RWPE2 (cell line): ENCODE data around the gene TPM4.
A peak's percentile ranks its signal among the peaks of the same experiment; 100 is the strongest.

ENCODE experiments used
- ATAC-seq: fragments of 200-7000 bp; cut with Tn5 transposase; 3 replicates; pipeline ENCODE4 v1.9.1; 2021; ENCODE audit warnings: low read depth
- DNase-seq: peaks from one replicate; pipeline ENCODE4 v3.0.0-alpha.2; 2020; ENCODE audit warnings: low spot score
- H3K27ac ChIP-seq: fragments of 450-650 bp; 2 replicates; pipeline ENCODE4 v1.5.1; 2017; ENCODE audit warnings: mild to moderate bottlenecking; ENCODE audit not compliant: poor library complexity, severe bottlenecking
- H3K27me3 ChIP-seq: fragments of 250-450 bp; sonication (Bioruptor Pico); 2 replicates; pipeline ENCODE4 v1.5.1; 2021; ENCODE audit warnings: mild to moderate bottlenecking, moderate library complexity; ENCODE audit not compliant: insufficient read depth, poor library complexity, severe bottlenecking
- H3K36me3 ChIP-seq: fragments of 250-450 bp; sonication (Bioruptor Pico); 2 replicates; pipeline ENCODE4 v1.5.1; 2020; ENCODE audit warnings: low read depth, mild to moderate bottlenecking, moderate library complexity
- H3K4me1 ChIP-seq: fragments of 250-450 bp; sonication (Bioruptor Pico); 2 replicates; pipeline ENCODE4 v1.5.1; 2021; ENCODE audit warnings: mild to moderate bottlenecking, moderate library complexity; ENCODE audit not compliant: insufficient read depth, poor library complexity, severe bottlenecking
- H3K4me3 ChIP-seq: fragments of 250-450 bp; sonication (Bioruptor Pico); 2 replicates; pipeline ENCODE4 v1.5.1; 2021; ENCODE audit warnings: mild to moderate bottlenecking, moderate library complexity; ENCODE audit not compliant: severe bottlenecking
- H3K9me3 ChIP-seq: fragments of 250-450 bp; sonication (Bioruptor Pico); 2 replicates; pipeline ENCODE4 v1.5.1; 2021; ENCODE audit warnings: mild to moderate bottlenecking, moderate library complexity; ENCODE audit not compliant: severe bottlenecking
- TF ChIP-seq, protein P1 (sequence below): fragments of 450-650 bp; IDR thresholded peaks from one replicate; pipeline ENCODE4 v1.5.1; 2017; ENCODE audit warnings: mild to moderate bottlenecking, moderate library complexity; ENCODE audit not compliant: poor library complexity, severe bottlenecking

Gene TPM4

DNA sequence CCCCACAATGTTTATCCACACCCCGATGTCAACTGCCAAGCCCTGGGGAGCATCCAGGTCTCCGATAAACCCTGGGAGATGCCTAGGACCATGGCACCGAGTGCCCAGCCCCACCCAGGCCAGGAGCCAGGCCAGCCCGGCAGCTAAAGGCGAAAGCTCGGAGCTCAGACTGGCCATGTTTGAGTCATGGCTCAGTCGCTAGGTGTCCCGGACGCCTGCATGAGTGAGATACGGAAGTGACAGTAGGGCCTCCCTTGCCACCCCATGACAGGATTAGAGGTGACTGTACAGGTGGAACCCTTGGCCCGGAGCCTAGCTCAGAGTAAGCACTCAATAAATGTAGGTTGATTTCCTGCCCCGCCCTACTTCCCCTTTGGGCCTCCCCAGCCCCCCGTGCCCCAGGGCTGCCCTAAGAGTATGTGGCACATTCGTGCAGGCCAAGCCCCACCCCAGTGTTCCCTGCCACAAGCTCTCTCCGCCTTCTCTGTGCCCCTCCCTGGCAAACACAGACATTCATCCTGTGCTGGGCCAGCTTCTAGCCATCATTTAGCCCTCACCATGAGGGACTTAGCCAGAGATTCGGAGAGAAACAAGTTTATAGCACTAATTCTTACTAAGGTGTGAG, 5.8 kb upstream of the TPM4 start:
- peak; percentile 52 for ATAC-seq
- H3K27ac ChIP-seq, result peak overlapping the region; percentile 84
- peaks cover 31% of the 10 kb centered on the region for H3K36me3 ChIP-seq
- H3K27me3 ChIP-seq, result no peaks in the 10 kb centered on the region
- peak overlapping the region; percentile 79 for H3K4me3 ChIP-seq
- DNase-seq, result peak; percentile 93
- TF ChIP-seq, protein P1, sequence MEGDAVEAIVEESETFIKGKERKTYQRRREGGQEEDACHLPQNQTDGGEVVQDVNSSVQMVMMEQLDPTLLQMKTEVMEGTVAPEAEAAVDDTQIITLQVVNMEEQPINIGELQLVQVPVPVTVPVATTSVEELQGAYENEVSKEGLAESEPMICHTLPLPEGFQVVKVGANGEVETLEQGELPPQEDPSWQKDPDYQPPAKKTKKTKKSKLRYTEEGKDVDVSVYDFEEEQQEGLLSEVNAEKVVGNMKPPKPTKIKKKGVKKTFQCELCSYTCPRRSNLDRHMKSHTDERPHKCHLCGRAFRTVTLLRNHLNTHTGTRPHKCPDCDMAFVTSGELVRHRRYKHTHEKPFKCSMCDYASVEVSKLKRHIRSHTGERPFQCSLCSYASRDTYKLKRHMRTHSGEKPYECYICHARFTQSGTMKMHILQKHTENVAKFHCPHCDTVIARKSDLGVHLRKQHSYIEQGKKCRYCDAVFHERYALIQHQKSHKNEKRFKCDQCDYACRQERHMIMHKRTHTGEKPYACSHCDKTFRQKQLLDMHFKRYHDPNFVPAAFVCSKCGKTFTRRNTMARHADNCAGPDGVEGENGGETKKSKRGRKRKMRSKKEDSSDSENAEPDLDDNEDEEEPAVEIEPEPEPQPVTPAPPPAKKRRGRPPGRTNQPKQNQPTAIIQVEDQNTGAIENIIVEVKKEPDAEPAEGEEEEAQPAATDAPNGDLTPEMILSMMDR, result no peak
- H3K9me3 ChIP-seq, result no peaks in the 10 kb centered on the region
- peaks cover 18% of the 10 kb centered on the region for H3K4me1 ChIP-seq

- TF ChIP-seq, protein P1, result no peak
- Histone ChIP-seq H3K36me3 (peaks cover 31% of the 10 kb centered on the region), H3K27ac (peak overlapping the region; percentile 84), H3K4me1 (peaks cover 18% of the 10 kb centered on the region), H3K9me3 (no peaks in the 10 kb centered on the region), H3K27me3 (no peaks in the 10 kb centered on the region), H3K4me3 (no peak overlapping the region)
- ATAC-seq, result no peak
- DNase-seq, result no peak
These were observed 5.1 kb upstream of the TPM4 start for GRCh38 chr19:16071072-16071691.

DNA sequence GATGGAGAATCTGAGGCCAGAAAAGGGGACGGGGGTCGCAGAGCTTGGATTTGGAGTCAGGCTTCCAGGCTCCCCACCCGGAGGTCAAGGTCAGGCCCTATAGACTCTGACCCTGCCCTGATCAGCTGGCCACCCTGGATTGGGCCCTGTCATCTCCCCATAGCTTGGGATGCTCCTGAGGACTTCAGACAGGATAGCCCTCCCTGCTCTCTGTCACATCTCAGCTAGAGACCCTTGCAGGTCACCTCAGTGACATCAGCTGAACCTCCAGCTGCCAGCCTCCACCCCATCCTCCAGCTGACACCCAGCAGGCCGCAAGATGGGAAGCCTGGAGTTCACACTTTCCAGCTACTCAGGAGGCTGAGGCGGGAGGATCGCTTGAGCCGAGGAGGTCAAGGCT, 2.8 kb upstream of the TPM4 start:
- Histone ChIP-seq H3K36me3 (peaks cover 43% of the 10 kb centered on the region), H3K9me3 (no peaks in the 10 kb centered on the region), H3K27me3 (no peaks in the 10 kb centered on the region), H3K4me3 (no peak overlapping the region), H3K27ac (peak overlapping the region; percentile 99), H3K4me1 (peaks cover 23% of the 10 kb centered on the region)
- TF ChIP-seq, protein P1, result no peak
- DNase-seq, result no peak
- ATAC-seq, result no peak

DNA sequence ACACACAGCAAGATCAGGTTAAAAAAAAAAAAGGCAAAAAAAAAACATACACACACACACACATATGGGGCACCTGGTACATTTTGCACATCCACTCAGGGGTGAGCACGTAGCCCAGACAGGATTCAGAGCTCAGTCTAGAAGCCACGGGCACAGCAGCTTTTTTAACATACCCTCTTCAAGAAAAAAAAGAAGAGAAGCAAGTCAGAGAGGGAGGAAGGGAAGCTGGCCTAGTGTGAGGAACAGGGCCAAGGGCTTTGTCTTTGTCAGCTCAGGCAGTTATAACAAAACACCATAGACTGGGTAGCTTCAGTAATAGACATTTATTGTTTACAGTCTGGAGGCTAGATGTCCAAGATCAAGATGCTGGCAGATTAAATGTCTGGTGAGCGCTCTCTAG, 2.3 kb upstream of the TPM4 start:
- Histone ChIP-seq H3K9me3 (no peaks in the 10 kb centered on the region), H3K36me3 (peaks cover 41% of the 10 kb centered on the region), H3K27ac (peak overlapping the region; percentile 99), H3K4me1 (peaks cover 23% of the 10 kb centered on the region), H3K27me3 (no peaks in the 10 kb centered on the region), H3K4me3 (no peak overlapping the region)
- DNase-seq, result no peak
- TF ChIP-seq, protein P1, result no peak
- no peak for ATAC-seq
